HG03469 (cell line): ENCODE results near the gene MYOZ1.
"Not testable (repeated sequence)": the region's sequence is repeated elsewhere in the genome, so short reads cannot be mapped to it uniquely, and the experiment has no call there.

ENCODE experiments used
- ATAC-seq: cut with Tn5 transposase; IDR thresholded peaks from one replicate; pipeline ENCODE4 v1.9.1; 2021; ENCODE audit warnings: mild to moderate bottlenecking, moderate library complexity, moderate number of reproducible peaks; ENCODE audit not compliant: unreplicated experiment

MYOZ1 gene

GRCh38 chr10:73641328-73642060 lies at the start of gene MYOZ1:
MYOZ1 (minus strand) TSS chr10:73641474; CDS start chr10:73640017, 1,457 bp downstream.
- ATAC-seq, result no peak

GRCh38 chr10:73690755-73691154 lies 49.5 kb upstream of the MYOZ1 start:
- ATAC-seq, result not testable (repeated sequence)

- ATAC-seq, result not testable (repeated sequence)
These were observed 48.3 kb upstream of the MYOZ1 start for GRCh38 chr10:73689596-73689995.

- ATAC-seq, result not testable (repeated sequence)
These were observed 46.4 kb upstream of the MYOZ1 start for GRCh38 chr10:73687641-73688040.

GRCh38 chr10:73674546-73674945 lies 33.3 kb upstream of the MYOZ1 start:
- not testable (repeated sequence) for ATAC-seq

GRCh38 chr10:73668378-73668777 lies 27.1 kb upstream of the MYOZ1 start:
- ATAC-seq, result not testable (repeated sequence)

GRCh38 chr10:73666153-73666809 lies 25.0 kb upstream of the MYOZ1 start:
- ATAC-seq, result not testable (repeated sequence)

- not testable (repeated sequence) for ATAC-seq
These were observed 24.3 kb upstream of the MYOZ1 start for GRCh38 chr10:73665581-73665980.

GRCh38 chr10:73664156-73665040 lies 23.1 kb upstream of the MYOZ1 start:
- ATAC-seq, result not testable (repeated sequence)

- not testable (repeated sequence) for ATAC-seq
These were observed 22.3 kb upstream of the MYOZ1 start for GRCh38 chr10:73663621-73664020.

- not testable (repeated sequence) for ATAC-seq
These were observed 21.4 kb upstream of the MYOZ1 start for GRCh38 chr10:73662705-73663104.

GRCh38 chr10:73655990-73656298 lies 14.7 kb upstream of the MYOZ1 start, which contains the start of gene SYNPO2L:
SYNPO2L (minus strand) TSS chr10:73656029; CDS start chr10:73655922, 107 bp downstream.
- ATAC-seq, result no peak

- no peak for ATAC-seq
These were observed 14.1 kb upstream of the MYOZ1 start for GRCh38 chr10:73655257-73655989.

GRCh38 chr10:73653701-73654100 lies 12.4 kb upstream of the MYOZ1 start:
- no peak for ATAC-seq

GRCh38 chr10:73653195-73653594 lies 11.9 kb upstream of the MYOZ1 start:
- ATAC-seq, result no peak

- ATAC-seq, result peak; percentile 46
These were observed 9.5 kb upstream of the MYOZ1 start for GRCh38 chr10:73650537-73651331.

GRCh38 chr10:73649876-73650536 lies 8.7 kb upstream of the MYOZ1 start:
- ATAC-seq, result no peak

GRCh38 chr10:73648975-73649829 lies 7.9 kb upstream of the MYOZ1 start:
- ATAC-seq, result no peak
